ENCODE data around the gene EIF4G2.

Gene EIF4G2

DNA sequence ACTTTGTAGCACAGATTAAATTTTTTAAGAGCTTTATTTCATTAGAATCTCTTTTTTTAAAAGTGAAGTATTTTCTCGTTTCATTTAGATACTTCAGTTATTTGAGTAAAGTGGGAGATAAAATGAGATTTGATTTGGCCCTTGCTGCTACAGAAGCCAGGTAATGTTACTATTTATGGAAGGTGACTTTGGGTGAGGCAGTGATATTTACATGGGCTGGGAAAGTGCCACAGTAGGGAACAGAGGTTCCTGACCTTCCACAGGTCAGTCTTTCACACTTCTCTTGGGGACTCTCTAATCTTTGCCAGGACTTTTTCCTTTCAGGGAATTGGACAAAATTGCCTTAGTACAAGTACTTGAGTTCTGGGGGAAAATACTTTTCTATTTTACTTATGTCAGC, 37.3 kb downstream of the EIF4G2 start:
- DNase-seq (ENCODE audit: low read depth in 2 of 2), result no peak

DNA sequence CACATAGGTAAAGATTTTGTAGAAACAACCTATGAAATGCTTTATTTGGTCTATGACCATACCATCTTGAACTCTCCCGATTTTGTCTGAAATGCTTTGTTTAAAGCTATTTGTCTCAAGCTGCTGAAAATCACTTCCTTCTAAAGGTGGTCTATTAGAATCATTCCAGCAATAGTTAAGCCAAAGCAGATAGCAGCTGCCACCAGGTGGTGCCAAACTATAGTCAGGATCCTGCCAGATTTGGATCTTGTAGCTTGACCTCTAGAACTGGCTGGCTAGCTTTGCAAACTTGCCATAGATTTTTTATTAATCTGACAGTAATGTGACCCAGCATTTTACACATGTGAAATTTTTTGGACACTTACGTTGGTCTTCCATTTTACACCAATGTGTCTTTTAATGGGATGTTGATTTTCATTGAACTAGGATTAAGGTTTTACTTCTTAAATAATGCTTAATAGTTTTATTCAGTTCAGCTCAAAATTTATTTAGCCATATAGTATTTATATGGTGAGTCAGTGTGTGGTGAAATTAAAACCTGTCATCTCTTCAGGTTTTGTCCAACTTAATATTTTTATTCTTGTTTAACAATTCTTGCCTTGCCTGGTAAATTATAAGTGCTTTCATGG, 38.0 kb downstream of the EIF4G2 start:
- DNase-seq (ENCODE audit: low read depth in 2 of 2), result no peak

DNA sequence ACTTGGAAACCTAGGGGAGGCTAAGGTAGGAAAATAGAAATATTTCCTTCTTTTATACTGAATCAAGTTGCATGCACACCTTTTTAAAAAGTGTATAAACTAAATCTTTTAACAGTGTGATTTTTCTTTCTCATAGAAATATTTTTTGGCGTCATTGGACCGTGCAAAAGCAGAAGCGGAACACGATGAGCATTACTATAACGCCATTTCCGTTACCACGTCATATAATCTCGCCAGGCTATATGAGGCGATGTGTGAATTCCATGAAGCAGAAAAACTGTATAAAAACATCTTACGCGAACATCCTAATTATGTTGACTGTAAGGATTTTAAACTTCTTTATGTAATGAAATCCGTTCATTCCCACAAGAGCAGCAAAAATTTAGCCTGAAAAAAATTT, 44.3 kb downstream of the EIF4G2 start:
- no peak for DNase-seq (ENCODE audit: low read depth in 2 of 2)

DNA sequence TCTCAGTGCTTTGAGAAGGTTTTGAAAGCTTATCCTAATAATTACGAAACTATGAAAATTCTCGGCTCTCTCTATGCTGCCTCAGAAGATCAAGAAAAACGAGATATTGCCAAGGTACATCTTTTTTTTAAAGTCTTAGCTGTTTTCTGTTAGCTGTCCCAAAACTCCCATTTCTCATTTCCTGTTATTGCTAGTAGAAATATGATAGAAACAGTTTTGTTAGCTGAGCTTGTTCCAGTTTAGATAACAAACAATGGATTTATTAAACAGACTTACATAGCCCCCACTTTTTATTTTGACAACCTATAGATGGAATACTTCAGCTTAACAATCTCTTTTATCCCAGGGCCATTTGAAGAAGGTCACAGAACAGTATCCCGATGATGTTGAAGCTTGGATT, 45.0 kb downstream of the EIF4G2 start:
- no peak for DNase-seq (ENCODE audit: low read depth in 2 of 2)

- no peak for DNase-seq (ENCODE audit: low read depth in 2 of 2)
These were observed 45.8 kb downstream of the EIF4G2 start for GRCh38 chr11:10762913-10763421.

GRCh38 chr11:10762185-10762584, 46.5 kb downstream of the EIF4G2 start:
- no peak for DNase-seq (ENCODE audit: low read depth in 2 of 2)

- no peak for DNase-seq (ENCODE audit: low read depth in 2 of 2)
These were observed 47.5 kb downstream of the EIF4G2 start for GRCh38 chr11:10761085-10761698.

DNA sequence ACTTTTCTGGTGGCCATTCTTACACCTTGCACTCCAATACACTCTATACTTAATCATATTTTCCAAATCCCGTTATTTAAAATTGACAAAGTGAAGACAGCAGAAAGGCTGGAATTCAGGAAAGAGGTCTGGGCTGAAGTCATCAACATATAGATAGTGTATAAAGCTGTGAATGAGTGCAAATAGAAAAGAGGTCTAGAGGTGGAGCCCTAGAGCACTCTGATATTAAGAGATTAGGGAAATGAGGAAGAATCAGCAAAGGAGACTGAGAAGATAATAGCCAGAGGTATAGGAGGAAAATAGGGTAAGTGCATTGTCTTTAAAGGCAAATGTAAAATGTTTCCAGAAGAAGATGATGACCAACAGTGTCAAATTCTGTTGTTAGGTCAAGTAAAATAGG, 49.8 kb downstream of the EIF4G2 start:
- no peak for DNase-seq (ENCODE audit: low read depth in 2 of 2)

GRCh38 chr11:10752486-10752885, 56.2 kb downstream of the EIF4G2 start:
- DNase-seq (ENCODE audit: low read depth in 2 of 2), result no peak

DNA sequence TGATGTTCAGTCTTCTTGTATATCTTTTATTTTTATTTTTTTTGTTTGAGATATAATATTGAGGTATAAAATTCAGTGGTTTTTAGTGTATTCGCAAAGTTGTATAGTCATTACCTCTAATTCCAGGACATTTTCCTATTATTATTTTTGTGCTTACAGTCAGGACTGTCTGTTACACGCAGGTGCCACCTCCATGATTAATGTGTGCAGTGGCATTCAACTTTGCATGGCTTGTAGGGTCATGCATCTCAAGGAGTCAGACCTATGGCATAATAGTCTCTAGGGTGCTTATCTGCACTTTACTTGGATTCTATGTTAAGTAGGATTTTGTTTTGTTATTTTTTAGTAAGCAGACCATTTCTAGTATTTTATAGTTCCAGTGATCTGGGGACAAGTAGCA, 56.7 kb downstream of the EIF4G2 start:
- DNase-seq (ENCODE audit: low read depth in 2 of 2), result no peak

- DNase-seq (ENCODE audit: low read depth in 2 of 2), result no peak
These were observed 57.2 kb downstream of the EIF4G2 start for GRCh38 chr11:10751581-10751940.

DNA sequence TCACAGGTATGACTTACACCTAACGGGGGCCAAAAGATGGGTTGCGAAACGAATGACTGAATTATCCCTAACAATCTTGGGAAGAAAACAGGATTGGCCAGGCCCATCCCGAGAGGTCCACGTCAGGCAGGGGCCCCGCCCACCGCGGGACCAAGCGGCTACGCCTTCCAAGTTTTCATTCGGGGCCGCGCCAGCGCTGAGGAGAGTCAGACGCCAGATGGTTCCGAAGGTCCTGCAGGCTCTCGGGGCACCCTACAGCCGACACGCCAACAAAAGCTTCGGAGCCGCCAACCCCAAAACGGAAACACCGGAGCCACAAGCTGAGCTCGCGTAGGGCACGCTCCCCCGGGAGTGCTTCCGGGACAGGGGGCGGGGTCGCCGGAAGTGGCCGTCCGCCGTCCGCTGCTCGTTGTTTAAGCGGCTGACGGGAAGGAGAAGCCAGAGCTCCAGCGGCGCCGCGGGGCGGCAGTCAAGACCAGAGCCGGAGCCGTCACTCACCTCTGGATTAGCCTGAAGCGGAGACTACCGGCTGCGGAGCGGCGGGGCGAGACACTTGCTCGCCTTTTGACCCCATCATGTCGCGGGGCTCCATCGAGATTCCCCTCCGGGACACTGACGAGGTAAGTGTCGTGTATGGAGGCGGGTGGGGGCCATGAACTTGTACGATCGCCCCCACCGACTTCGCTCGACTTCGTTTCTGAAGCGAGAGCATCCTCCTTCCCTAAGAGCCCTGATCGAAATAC, 57.7 kb downstream of the EIF4G2 start, which contains the start of gene CTR9:
Gene CTR9, plus strand, starts transcription at position 409 of the 743 bp plus-strand sequence. Its CDS starts 167 bp downstream, at position 576.
- peak; percentile 77 to 83 for DNase-seq (ENCODE audit: low read depth in 2 of 2)

GRCh38 chr11:10749476-10749875, 59.2 kb downstream of the EIF4G2 start:
- DNase-seq (ENCODE audit: low read depth in 2 of 2), result no peak

DNA sequence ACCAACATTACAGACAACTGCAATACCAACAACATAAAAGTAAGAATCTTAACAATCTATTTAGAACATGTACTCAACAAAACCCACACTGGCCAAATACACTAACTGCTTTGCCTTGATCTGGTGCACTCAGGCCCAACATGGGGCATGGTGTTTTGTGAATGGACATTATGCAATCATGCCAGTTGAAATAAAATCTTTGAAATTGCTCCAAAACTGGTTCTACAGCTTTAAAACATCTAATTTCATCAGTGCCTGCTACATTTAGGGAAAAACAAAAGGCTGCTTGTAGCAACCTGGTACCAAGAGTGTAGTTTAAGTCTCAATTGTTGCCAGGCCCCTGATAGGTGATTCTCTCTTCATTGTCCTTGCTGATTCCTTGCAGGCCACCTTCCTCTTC, 61.0 kb downstream of the EIF4G2 start:
- no peak for DNase-seq (ENCODE audit: low read depth in 2 of 2)

Measured in stimulated activated CD8-positive, alpha-beta memory T cell treated with anti-CD3 and anti-CD28 coated beads, Interleukin-15, amount 100 ng/mL, for 4 hours (primary cell).